Liver (tissue), 3 donors: ENCODE results near the gene EEFSEC.

Source experiments
- ATF3 ChIP-seq: IDR thresholded peaks from 2 replicates; pipeline ENCODE4 v1.6.1; 2016; ENCODE audit warnings: antibody characterized with exemption
- CTCF ChIP-seq: fragments of 150-350 bp; IDR thresholded peaks from 2 replicates; pipeline ENCODE4 v1.5.1; 2017; ENCODE audit warnings: improper control_type of control experiment, low read depth, low read length; ENCODE audit not compliant: missing input control
- EGR1 ChIP-seq, 2 donors: IDR thresholded peaks; 2 replicates each; pipeline ENCODE4 v1.6.1; 2016 to 2018; ENCODE audit warnings: antibody characterized with exemption in 2 of 2, low read depth in 2 of 2
- GABPA ChIP-seq, 2 donors: IDR thresholded peaks in 1 of 2; conservative IDR thresholded peaks in 1 of 2; 2 replicates each; pipeline ENCODE4 v1.6.1; 2016; ENCODE audit warnings: antibody characterized with exemption in 2 of 2, mild to moderate bottlenecking in 1 of 2, moderate library complexity in 1 of 2
- JUND ChIP-seq, 2 donors: IDR thresholded peaks; 2 replicates each; pipeline ENCODE4 v1.6.1; 2016; ENCODE audit warnings: antibody characterized with exemption in 2 of 2
- MAX ChIP-seq: IDR thresholded peaks from 2 replicates; pipeline ENCODE4 v1.6.1; 2016; ENCODE audit warnings: antibody characterized with exemption
- NR2F2 ChIP-seq: IDR thresholded peaks from 2 replicates; pipeline ENCODE4 v1.6.1; 2016; ENCODE audit warnings: antibody characterized with exemption
- RAD21 ChIP-seq, 2 donors: IDR thresholded peaks; 2 replicates each; pipeline ENCODE4 v1.6.1; 2016; ENCODE audit warnings: antibody characterized with exemption in 2 of 2, mild to moderate bottlenecking in 2 of 2
- RXRA ChIP-seq, 2 donors: IDR thresholded peaks; 2 replicates each; pipeline ENCODE4 v1.6.1; 2017 to 2018; ENCODE audit warnings: antibody characterized with exemption in 2 of 2, mild to moderate bottlenecking in 1 of 2
- SP1 ChIP-seq: IDR thresholded peaks from 2 replicates; pipeline ENCODE4 v1.6.1; 2018; ENCODE audit warnings: antibody characterized with exemption, mild to moderate bottlenecking
- TAF1 ChIP-seq: conservative IDR thresholded peaks from 2 replicates; pipeline ENCODE4 v1.6.1; 2016; ENCODE audit warnings: antibody characterized with exemption, mild to moderate bottlenecking
- YY1 ChIP-seq: IDR thresholded peaks from 2 replicates; pipeline ENCODE4 v1.6.1; 2016; ENCODE audit warnings: antibody characterized with exemption, mild to moderate bottlenecking
- TF ChIP-seq, protein P1 (sequence below): IDR thresholded peaks from 2 replicates; pipeline ENCODE4 v1.6.1; 2016; ENCODE audit warnings: antibody characterized with exemption, mild to moderate bottlenecking
- donor health status: healthy.
- donor health status: healthy.

GRCh38 chr3:128207951-128208350, 54.7 kb downstream of the EEFSEC start:
- TF ChIP-seq CTCF (no peak), EGR1 (IDR thresholded peaks at IDR 0.05; ENCODE audit: low read depth in 2 of 2) (no peak), JUND (IDR thresholded peaks at IDR 0.05) (no peak), YY1 (no peak), TAF1 (no peak), SP1 (no peak), MAX (no peak), RAD21 (IDR thresholded peaks at IDR 0.05) (no peak), ATF3 (no peak), NR2F2 (no peak), RXRA (IDR thresholded peaks at IDR 0.05) (no peak), GABPA (IDR thresholded peaks at IDR 0.05 in 1 of 2, conservative IDR thresholded peaks at IDR 0.05 in 1 of 2) (no peak)
- TF ChIP-seq, protein P1, sequence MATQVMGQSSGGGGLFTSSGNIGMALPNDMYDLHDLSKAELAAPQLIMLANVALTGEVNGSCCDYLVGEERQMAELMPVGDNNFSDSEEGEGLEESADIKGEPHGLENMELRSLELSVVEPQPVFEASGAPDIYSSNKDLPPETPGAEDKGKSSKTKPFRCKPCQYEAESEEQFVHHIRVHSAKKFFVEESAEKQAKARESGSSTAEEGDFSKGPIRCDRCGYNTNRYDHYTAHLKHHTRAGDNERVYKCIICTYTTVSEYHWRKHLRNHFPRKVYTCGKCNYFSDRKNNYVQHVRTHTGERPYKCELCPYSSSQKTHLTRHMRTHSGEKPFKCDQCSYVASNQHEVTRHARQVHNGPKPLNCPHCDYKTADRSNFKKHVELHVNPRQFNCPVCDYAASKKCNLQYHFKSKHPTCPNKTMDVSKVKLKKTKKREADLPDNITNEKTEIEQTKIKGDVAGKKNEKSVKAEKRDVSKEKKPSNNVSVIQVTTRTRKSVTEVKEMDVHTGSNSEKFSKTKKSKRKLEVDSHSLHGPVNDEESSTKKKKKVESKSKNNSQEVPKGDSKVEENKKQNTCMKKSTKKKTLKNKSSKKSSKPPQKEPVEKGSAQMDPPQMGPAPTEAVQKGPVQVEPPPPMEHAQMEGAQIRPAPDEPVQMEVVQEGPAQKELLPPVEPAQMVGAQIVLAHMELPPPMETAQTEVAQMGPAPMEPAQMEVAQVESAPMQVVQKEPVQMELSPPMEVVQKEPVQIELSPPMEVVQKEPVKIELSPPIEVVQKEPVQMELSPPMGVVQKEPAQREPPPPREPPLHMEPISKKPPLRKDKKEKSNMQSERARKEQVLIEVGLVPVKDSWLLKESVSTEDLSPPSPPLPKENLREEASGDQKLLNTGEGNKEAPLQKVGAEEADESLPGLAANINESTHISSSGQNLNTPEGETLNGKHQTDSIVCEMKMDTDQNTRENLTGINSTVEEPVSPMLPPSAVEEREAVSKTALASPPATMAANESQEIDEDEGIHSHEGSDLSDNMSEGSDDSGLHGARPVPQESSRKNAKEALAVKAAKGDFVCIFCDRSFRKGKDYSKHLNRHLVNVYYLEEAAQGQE: no peak
